Uterus (tissue), 2 donors: Measurements from ENCODE around the gene GLOD5.

Experiments used
- POLR2A ChIP-seq, 2 donors: fragments of 450-650 bp; IDR thresholded peaks; one replicate each; pipeline ENCODE4 v1.6.1; 2016; ENCODE audit warnings: antibody characterized with exemption in 2 of 2, mild to moderate bottlenecking in 1 of 2, moderate library complexity in 1 of 2
- TF ChIP-seq, protein P1 (sequence below), 4 experiments: fragments of 200-600 bp in 2 of 4; fragments of 450-650 bp in 2 of 4; sonication (generic) in 2 of 4; IDR thresholded peaks; one replicate each; pipeline ENCODE4 v1.5.1; 2016 to 2019; ENCODE audit warnings: antibody characterized with exemption in 4 of 4, mild to moderate bottlenecking in 2 of 4, moderate library complexity in 1 of 4

DNA sequence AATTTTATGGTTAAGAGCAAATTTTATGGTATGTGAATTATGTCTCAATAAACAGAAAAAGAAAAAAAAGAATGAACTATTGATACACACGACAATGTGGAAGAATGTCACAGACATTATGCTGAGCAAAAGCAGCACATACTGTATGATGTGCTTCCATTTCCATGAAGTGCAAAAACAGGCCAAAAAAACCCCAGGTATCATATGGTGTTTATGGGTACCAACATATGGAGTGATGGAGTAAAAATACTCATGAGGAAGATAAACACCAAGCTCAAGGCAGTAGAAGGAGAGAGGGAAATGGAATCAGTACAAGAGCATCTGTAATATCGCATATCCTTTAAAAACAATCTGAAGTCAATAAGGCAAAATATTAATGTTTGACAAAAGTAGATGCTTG lies 20.7 kb downstream of the GLOD5 start:
- TF ChIP-seq, protein P1, sequence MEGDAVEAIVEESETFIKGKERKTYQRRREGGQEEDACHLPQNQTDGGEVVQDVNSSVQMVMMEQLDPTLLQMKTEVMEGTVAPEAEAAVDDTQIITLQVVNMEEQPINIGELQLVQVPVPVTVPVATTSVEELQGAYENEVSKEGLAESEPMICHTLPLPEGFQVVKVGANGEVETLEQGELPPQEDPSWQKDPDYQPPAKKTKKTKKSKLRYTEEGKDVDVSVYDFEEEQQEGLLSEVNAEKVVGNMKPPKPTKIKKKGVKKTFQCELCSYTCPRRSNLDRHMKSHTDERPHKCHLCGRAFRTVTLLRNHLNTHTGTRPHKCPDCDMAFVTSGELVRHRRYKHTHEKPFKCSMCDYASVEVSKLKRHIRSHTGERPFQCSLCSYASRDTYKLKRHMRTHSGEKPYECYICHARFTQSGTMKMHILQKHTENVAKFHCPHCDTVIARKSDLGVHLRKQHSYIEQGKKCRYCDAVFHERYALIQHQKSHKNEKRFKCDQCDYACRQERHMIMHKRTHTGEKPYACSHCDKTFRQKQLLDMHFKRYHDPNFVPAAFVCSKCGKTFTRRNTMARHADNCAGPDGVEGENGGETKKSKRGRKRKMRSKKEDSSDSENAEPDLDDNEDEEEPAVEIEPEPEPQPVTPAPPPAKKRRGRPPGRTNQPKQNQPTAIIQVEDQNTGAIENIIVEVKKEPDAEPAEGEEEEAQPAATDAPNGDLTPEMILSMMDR (IDR thresholded peaks at IDR 0.05), result no peak
- TF ChIP-seq POLR2A (IDR thresholded peaks at IDR 0.05), result no peak
